GM18519 (cell line): ENCODE data around the gene CCL1.
"Not testable (repeated sequence)": the region's sequence is repeated elsewhere in the genome, so short reads cannot be mapped to it uniquely, and the experiment has no call there.

Source experiments
- ATAC-seq: cut with Tn5 transposase; IDR thresholded peaks from one replicate; pipeline ENCODE4 v1.9.1; 2021; ENCODE audit warnings: mild to moderate bottlenecking, moderate library complexity; ENCODE audit not compliant: unreplicated experiment, low FRiP score

The CCL1 gene

GRCh38 chr17:34361478-34362061 lies 1.5 kb downstream of the CCL1 start:
- ATAC-seq = no peak

- no peak for ATAC-seq
These were observed 2.3 kb downstream of the CCL1 start for GRCh38 chr17:34360601-34361270.

DNA sequence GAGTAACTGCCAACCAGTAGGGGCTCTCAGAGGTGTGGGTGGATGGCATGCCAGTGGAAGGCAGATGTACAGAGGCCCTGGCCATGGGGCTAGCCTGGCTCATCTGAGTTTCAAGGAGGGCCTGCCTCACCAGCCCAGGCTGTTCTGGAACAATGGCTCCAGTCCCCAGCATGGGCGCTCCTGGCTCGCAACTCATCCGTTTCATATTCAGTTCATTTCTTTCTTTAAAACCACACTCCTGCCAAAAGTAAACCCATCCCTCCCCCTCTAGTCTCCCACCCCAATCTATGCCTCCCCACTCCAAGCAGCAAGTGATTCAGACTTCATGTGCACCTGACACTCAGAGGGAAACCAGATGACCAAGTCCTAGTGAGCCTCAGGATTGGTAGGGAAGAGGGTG lies 4.4 kb downstream of the CCL1 start:
- ATAC-seq = no peak

DNA sequence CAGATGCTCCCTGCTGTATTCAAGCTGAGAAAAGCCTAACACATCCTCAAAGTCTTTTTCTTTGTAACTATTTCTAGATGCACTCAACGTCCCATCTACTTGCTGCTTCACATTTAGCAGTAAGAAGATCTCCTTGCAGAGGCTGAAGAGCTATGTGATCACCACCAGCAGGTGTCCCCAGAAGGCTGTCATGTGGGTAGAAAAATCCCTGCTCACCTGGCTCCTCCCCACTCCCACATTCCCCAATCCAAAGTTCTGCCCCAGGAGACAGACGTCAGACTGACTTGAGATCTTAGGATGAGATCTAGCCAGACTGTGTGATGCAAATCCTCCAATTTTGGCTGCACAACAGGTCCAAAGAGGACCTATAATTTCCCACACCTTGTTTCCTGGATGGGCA lies 5.6 kb downstream of the CCL1 start:
- ATAC-seq = no peak

GRCh38 chr17:34356194-34356593 lies 6.8 kb downstream of the CCL1 start, which contains the start of gene CCL13:
TSS of gene CCL13 (plus strand) at chr17:34356480. CDS start at chr17:34356527, 47 bp downstream.
- ATAC-seq = no peak

DNA sequence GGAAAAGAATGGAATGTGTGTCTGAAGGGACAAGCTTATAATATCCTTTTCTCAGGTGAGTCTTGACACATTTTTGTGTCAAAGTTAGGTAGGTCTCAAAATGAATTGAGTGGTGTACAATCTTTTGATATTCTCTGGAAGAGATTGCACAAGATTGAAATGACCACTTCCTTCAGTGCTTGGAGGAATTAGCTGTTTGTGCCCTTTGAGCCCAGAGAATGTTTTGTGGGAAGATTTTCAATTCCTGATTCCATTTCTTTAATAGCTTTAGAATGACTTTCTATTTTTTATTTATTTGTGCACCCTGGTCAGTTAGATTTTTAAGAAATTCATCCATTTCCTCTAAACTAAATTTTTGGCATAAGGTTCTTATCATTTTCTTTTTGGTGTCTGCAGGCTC lies 8.4 kb downstream of the CCL1 start:
- ATAC-seq = no peak

- ATAC-seq = no peak
These were observed 10.8 kb downstream of the CCL1 start for GRCh38 chr17:34352191-34352590.

GRCh38 chr17:34351096-34351495 lies 11.9 kb downstream of the CCL1 start:
- no peak for ATAC-seq

GRCh38 chr17:34349751-34350150 lies 13.3 kb downstream of the CCL1 start:
- ATAC-seq = no peak

DNA sequence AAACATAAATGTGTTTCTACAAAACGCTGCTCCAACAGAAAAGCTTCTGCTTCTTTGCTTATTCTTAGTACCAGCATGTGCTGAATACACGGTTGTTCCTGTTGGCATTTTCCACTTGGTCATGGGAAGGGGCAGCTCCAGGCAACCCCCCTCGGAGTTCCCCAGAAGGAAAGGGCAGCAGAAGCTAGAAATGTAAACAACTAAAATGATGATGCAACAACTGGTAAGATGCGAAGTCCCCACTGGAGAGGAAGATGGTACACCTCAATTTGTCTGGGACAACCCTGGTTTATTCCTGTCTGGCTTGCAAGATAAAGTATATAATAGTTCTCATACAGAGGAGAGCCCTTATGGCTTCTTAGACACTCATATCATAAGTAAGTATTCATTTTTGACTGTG lies 16.0 kb downstream of the CCL1 start:
- no peak for ATAC-seq

DNA sequence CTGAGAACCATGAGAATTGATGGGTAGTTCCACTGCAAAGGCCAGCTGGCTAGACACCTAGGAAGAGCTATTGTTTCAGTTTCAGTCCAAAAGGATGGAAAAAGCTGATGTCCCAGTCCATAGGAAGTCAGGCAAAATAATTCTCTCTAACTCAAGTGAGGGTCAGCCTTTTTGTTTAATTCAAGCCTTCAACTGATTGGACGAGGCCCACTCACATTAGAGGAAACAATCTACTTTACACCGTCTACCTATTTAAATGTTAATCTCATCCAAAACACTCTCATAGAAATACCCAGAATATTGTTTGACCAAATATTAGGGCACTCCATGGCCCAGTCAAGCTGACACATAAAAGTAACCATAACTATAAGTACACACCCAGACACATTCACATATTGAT lies 21.1 kb downstream of the CCL1 start:
- no peak for ATAC-seq

DNA sequence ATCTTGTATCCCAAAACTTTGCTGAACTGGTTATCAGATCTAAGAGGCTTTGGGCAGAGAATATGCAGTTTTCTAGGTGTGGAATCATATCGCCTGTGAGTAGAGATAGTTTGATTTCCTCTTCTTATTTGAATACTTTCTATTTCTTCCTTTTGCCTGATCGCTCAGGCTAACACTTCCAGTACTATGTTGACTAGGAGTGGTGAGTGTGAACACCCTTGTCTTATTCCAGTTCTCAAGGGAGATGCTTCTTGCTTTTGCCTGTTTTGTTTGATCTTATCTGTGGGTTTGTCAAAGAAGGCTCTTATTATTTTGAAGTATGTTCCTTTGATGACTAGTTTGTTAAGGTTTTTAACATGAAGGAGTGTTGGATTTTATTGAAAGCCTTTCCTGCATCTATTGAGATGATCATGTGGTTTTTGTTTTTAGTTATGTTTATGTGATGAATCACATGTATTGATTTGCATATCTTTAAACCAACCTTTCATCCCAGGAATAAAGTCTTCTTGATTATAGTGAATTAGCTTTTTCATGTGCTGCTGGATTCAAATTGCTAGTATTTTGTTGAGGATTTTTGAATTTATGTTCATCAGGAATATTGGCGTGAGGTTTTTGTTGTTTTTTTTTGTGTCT lies 23.8 kb downstream of the CCL1 start:
- ATAC-seq = no peak

GRCh38 chr17:34337701-34338100 lies 25.3 kb downstream of the CCL1 start:
- no peak for ATAC-seq

- ATAC-seq = not testable (repeated sequence)
These were observed 35.5 kb downstream of the CCL1 start for GRCh38 chr17:34327580-34327979.

DNA sequence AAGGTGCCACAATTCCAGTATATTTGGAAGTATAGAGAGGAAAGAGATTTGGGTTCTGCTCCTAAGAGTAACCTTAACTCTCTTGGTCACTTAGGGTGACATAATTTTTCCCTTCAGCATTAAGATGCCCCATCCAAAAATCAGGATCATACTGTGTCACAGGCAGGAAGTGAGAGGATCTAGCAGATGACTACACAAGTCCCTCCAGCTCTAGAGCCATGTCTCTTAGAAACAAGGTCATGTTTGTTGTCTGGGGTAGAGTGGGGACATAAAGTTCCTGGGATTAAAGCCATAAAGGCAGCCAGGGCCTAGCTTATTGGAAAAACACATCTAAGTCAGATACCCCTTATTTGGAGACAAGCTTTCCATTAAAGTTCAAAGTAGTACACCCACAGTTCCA lies 41.1 kb downstream of the CCL1 start:
- no peak for ATAC-seq

GRCh38 chr17:34319039-34319483 lies 44.0 kb downstream of the CCL1 start, which contains the start of gene CCL8:
TSS of gene CCL8 (plus strand) at chr17:34319435. CDS start at chr17:34319502, 67 bp downstream.
- no peak for ATAC-seq

DNA sequence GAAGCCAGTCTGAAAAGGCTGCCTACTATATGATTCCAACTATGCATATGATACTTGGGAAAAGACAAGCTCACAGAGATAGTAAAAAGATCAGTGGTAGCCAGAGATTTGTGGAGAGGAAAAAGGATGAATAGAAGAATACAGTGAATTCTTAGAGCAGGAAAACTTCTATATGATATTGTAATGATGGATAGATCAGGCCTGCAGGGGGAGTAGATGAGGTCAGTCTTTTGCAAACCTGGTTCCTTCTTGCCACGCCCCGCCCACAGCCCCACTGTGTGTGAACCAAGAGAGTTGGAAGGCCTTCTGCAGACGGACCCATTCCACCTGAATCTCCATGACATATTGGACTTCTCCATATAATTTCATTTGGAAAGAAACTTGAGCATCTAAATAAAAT lies 44.6 kb downstream of the CCL1 start:
- ATAC-seq = no peak

DNA sequence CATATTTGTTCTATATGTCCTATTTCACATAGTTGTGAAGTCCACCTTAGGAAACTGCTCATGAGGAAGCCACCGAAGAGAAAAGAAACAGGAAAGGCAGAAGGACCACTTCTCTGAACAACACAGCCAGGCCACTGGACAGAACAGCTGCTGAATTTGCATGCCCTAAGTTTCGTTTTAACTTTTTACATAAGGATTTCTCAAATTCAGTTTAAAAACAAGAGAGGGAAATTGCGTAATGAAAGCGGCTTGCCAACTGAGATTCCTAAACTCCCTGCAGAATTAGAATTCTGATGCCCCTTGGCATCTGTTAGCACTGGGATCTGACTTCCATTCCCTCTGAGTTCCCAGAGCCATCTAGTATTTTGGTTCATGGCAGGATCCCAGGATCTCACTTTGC lies 48.8 kb downstream of the CCL1 start:
- no peak for ATAC-seq

- no peak for ATAC-seq
These were observed 49.9 kb downstream of the CCL1 start for GRCh38 chr17:34313164-34313563.

DNA sequence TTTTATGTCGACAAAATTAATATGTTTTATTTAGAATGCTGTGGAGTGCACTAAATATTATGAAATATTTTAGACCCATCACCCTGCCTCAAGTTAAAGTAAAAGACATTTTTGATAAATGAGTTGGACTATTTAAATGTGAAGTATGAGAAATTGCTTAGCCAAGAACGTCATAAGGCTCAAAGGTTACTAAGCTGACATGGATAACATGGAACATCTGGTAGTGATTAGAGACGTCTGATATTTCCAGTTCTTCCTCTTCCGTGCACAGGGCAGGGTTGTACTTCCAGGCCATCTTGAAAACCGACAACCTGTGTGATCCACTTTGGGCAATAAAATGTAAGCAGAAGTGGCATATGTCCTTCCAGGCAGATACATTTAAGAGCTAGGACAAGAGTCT lies 51.0 kb downstream of the CCL1 start:
- ATAC-seq = no peak

- no peak for ATAC-seq
These were observed 51.7 kb downstream of the CCL1 start for GRCh38 chr17:34311291-34311690.
